Measurements from ENCODE around the gene UBLCP1.

GRCh38 chr5:159258361-159258760, 4.7 kb upstream of the UBLCP1 start:
- no peak for TF ChIP-seq CTCF (conservative IDR thresholded peaks at IDR 0.05; ENCODE audit: low read length)
- TF ChIP-seq EZH2phosphoT487 (IDR thresholded peaks at IDR 0.05; ENCODE audit: borderline replicate concordance, low read depth, low read length), result no peak
